Fibroblast of skin of left quadriceps (primary cell): ENCODE measurements around the gene TMCC3.
"Not testable (repeated sequence)": the region's sequence is repeated elsewhere in the genome, so short reads cannot be mapped to it uniquely, and the experiment has no call there.

Experiments used
- DNase-seq, 2 experiments: peaks; one replicate each; pipeline ENCODE4 v3.0.0-alpha.2; 2013; ENCODE audit warnings: low read depth in 2 of 2

The TMCC3 gene

GRCh38 chr12:94650143-94651056 lies at the start of gene TMCC3:
TMCC3 (minus strand) TSS chr12:94650557; CDS start chr12:94650430, 127 bp downstream.
- DNase-seq: no peak

- DNase-seq: no peak
Measured at GRCh38 chr12:94699801-94700200, 49.4 kb upstream of the TMCC3 start.

GRCh38 chr12:94698578-94698977 lies 48.2 kb upstream of the TMCC3 start:
- no peak for DNase-seq

- DNase-seq: no peak
Measured at GRCh38 chr12:94697631-94698030, 47.3 kb upstream of the TMCC3 start.

- no peak for DNase-seq
Measured at GRCh38 chr12:94694732-94695131, 44.4 kb upstream of the TMCC3 start.

GRCh38 chr12:94692826-94693225 lies 42.5 kb upstream of the TMCC3 start:
- DNase-seq: not testable (repeated sequence)

GRCh38 chr12:94690198-94690771 lies 39.9 kb upstream of the TMCC3 start:
- no peak for DNase-seq

- DNase-seq: no peak
Measured at GRCh38 chr12:94689646-94690036, 39.3 kb upstream of the TMCC3 start.

GRCh38 chr12:94689002-94689645 lies 38.8 kb upstream of the TMCC3 start:
- peak; percentile 34 to 40 for DNase-seq

GRCh38 chr12:94687891-94688290 lies 37.5 kb upstream of the TMCC3 start:
- DNase-seq: no peak

- no peak for DNase-seq
Measured at GRCh38 chr12:94686834-94687628, 36.7 kb upstream of the TMCC3 start.

- no peak for DNase-seq
Measured at GRCh38 chr12:94684416-94685142, 34.2 kb upstream of the TMCC3 start.

- DNase-seq: no peak
Measured at GRCh38 chr12:94679554-94680195, 29.3 kb upstream of the TMCC3 start.

GRCh38 chr12:94678849-94679248 lies 28.5 kb upstream of the TMCC3 start:
- no peak for DNase-seq

GRCh38 chr12:94678379-94678778 lies 28.0 kb upstream of the TMCC3 start:
- no peak for DNase-seq

GRCh38 chr12:94677778-94678177 lies 27.4 kb upstream of the TMCC3 start:
- no peak for DNase-seq

- no peak for DNase-seq
Measured at GRCh38 chr12:94676922-94677321, 26.6 kb upstream of the TMCC3 start.

- DNase-seq: no peak
Measured at GRCh38 chr12:94676031-94676641, 25.8 kb upstream of the TMCC3 start.

- no peak for DNase-seq
Measured at GRCh38 chr12:94674835-94675234, 24.5 kb upstream of the TMCC3 start.

GRCh38 chr12:94674051-94674451 lies 23.7 kb upstream of the TMCC3 start:
- no peak for DNase-seq
